Globus pallidus (tissue), 1 donor: ENCODE results near the gene AUTS2.

Experiments used
- DNase-seq: peaks from one replicate; pipeline ENCODE4 v3.0.0-alpha.2; 2015; ENCODE audit warnings: low spot score

Gene AUTS2

GRCh38 chr7:70035519-70035918 lies 437.2 kb downstream of the AUTS2 start:
- DNase-seq = no peak

- DNase-seq = no peak
These were observed 437.7 kb downstream of the AUTS2 start for GRCh38 chr7:70035955-70036354.

- no peak for DNase-seq
These were observed 438.4 kb downstream of the AUTS2 start for GRCh38 chr7:70036695-70037094.

GRCh38 chr7:70037171-70037933 lies 439.1 kb downstream of the AUTS2 start:
- DNase-seq = no peak

DNA sequence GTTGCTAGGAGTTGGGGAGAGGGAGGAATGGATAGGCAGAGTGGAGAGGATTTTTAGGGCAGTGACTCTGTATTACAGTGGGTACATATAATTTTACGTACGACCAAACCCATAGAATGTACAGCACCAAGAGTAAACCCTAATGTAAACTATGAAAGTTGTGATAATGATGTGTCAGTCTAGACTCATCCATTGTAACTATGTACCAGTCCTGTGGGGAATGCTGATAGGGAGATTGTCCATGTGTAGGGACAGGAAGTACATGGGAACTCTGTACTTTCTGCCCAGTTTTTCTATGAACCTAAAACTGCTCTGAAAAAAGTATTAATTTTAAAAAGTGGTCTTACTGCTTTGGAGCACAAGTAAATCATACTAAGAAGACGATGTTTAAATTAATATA lies 441.8 kb downstream of the AUTS2 start:
- DNase-seq = no peak

DNA sequence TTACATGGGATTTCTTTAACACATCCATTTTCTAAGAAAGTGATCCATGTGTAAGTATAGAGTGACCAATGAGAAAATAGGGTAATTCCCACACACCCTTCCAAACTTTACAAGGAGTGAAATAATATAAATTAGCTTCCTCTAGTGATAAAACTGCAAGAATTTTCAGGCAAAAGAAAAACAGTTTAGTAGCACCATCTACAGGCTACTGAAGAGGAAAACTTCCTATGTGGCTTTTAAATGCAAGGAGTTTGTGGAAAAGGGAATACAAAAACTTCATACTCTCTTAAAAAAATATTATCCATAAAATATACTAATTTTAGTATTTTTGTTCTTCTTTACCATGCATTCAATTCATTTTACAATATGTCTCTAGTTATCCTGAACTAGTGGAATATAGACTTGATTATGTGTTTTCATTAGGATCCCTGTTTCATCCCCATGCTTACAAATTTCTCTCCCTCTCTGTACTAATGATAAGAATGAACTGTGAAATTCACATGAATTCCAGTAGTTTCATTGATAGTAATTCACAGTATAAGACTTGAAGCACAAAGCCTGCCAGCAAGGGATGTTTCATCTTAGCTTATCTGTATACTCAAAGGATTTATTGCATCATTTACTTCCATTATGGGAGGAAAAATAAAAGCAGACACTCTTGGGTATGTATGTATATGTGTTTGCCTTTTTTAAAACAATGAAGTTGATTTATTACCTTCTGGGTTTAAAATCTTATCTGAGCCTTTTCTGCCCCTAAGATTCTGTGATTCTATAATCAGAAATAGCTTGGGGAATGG lies 442.9 kb downstream of the AUTS2 start:
- peak; percentile 29 for DNase-seq

DNA sequence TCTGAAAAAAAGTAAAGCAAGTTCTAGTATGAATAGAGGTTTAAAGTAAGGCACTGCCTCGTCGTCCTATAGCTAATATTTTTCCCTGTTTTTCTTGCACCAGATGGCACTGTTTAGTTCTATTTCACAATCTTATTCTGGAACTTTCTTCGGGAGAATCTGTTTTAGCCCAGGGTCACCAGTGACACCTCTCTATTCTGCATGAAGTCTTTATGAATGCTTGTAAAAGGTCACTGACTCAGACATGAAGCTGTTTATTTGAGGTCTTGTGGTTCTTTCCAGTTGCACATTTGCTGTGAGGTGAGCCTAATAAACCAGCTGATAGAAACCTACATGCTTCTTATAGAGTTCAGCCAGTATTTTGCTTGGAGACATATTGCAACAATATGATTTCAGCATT lies 444.3 kb downstream of the AUTS2 start:
- DNase-seq = peak; percentile 20

- no peak for DNase-seq
These were observed 444.8 kb downstream of the AUTS2 start for GRCh38 chr7:70043015-70043538.

- DNase-seq = no peak
These were observed 445.8 kb downstream of the AUTS2 start for GRCh38 chr7:70044064-70044463.

DNA sequence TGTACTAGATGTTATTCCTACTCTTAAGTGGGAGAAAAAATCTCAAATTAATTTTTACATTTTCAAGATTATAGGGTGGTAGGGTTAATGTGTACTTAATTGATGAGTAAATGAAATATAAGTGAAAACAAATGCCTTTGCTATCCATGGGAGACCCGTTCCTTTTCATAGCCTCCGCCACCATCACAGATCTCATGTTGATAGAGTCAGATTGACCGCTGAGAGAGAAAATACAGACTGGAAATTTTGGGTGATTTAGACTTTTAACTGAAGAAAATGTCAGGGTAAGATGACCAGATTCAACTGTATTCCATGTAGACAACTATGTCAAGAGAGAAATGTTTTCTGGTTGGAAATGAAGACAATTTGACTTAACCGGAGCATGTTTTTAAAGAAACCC lies 446.2 kb downstream of the AUTS2 start:
- DNase-seq = no peak

- no peak for DNase-seq
These were observed 446.7 kb downstream of the AUTS2 start for GRCh38 chr7:70044981-70045380.

- DNase-seq = no peak
These were observed 449.1 kb downstream of the AUTS2 start for GRCh38 chr7:70047384-70047783.

- no peak for DNase-seq
These were observed 449.7 kb downstream of the AUTS2 start for GRCh38 chr7:70047891-70048448.

GRCh38 chr7:70051726-70052125 lies 453.5 kb downstream of the AUTS2 start:
- no peak for DNase-seq

- no peak for DNase-seq
These were observed 454.4 kb downstream of the AUTS2 start for GRCh38 chr7:70052691-70053090.

DNA sequence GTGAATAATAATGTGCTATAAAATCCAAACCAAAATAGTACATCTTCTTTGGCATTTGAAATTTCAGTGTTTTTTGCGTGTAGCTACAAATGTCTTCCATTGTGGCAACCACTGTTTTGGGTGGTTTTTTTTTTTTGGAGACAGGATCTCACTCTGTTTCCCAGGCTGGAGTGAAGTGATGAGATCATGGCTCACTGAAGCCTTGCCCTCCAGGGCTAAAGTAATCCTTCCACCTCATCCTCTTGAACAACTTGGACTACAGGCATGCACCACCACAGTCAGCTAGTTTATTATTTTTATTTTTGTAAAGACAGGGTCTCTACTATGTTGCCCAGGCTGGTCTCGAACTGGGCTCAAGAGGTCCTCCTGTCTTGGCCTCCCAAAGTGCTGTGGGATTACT lies 455.1 kb downstream of the AUTS2 start:
- no peak for DNase-seq

DNA sequence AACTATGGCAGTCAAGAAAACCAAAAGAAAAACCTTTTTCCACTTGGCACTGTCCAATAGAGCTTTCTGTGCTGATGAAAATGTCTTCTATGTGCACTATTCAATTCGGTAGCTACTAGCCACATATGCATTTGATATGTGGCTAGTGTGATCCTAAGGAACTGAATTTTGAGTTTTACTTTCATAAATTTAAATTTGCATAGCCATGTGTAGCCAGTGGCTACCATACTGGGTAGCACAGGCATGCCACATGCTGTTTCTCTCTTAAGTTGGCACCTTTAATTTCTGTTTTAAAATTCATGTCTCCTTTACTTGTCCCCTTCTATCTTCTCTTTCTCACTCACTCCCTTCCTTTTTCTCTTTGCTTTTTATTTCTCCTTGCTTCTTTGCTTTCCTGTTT lies 455.7 kb downstream of the AUTS2 start:
- no peak for DNase-seq

- no peak for DNase-seq
These were observed 458.1 kb downstream of the AUTS2 start for GRCh38 chr7:70056363-70056762.

DNA sequence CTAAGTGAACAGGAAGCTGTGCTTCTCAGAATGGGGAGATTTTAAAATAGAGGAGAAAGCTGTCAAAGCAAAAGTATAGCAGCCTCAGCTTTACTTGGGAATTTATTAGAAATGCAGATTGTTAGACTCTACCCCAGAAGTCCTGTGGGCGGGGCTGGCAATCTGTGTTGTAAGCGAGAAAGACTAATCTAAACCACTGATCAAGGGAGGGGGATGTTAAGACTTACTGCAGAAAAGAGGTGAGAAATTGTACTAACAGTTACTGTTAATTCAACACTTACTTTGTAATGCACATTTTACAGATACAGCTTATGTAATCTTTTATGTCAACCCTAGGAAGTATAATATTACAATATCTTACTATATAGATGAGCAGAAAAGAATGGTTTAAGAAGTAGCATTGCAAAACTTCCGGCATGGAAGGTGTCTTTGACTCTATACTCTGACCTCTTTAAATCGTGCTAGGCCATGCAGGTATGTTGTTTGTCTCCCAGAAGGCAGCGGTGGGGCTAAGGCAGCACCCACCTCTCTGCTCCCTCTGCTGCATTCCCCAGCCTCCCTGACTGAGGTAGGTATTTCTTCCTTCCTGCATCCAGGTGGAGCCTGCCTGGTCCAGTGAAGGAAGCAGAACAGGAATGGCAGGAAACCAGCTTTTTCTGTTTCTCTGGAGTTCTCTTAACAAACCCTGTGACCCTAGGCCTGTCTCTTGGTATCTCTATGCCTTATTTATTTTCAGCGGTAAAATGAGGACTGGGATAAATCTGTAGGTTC lies 462.2 kb downstream of the AUTS2 start:
- DNase-seq = no peak

- DNase-seq = no peak
These were observed 465.1 kb downstream of the AUTS2 start for GRCh38 chr7:70063371-70063770.

GRCh38 chr7:70063927-70064326 lies 465.7 kb downstream of the AUTS2 start:
- no peak for DNase-seq

DNA sequence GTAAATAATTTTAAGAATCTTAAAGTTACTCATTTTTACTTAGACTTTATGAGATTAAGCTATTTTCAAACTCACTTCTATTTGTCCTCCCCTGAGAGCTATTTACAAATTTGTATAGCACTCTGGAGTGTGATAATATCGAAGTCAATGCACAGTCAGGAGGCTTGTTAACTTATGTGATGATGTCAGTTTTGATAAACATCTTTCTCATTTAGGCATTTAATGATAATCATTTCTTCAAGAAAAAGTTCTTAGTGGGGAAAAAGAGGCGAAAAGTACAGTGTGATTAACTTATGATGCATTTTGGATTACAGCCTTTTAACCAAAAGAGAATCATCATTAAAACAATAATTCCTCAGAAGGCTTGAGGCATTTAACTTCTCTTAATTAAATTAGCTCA lies 468.6 kb downstream of the AUTS2 start:
- DNase-seq = no peak
